ENCODE data around the gene TLK1.

Gene TLK1

DNA sequence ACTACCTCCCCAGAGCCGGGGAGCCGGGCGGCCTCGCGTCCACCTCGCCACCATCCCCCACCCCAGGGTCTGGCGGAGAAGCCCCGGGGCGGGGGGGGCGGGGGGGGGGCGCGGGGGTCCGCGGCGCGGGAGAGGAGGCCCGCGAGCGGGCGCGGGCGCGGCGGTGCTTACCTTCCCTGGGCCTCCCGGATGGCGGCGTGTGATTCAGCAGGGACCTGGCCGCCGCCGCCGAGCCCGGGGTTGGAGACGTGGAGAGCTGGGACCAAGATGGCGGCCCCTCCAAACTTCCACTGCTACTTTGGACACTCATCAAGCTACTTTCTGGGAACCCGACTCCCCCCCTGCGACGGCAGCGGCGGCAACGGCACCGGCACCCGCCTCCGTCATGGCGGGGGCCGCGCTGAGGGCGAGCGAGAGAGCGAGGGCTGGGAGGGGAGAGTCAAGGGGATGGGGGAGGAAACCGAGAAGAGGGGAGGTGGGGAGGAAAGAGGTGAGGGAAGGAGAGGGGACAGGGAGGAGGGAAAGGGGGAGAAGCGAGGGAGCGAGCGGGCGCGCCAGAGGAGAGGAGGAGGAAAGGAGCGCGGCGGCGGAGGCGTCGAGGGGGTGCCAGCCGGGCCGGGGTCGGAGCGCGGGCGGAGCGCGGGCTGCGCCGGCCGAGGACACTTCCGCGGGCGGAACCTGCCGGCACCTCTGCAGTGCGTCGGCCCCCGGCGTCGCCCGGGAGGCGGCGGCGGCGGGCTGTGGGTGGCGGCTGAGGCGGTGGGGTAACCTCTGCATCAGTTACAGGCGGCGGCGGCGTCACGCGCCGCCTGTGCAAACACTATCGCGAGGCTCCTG is at the start of gene TLK1:
TLK1 (minus strand) TSS at position 775 of the 837 bp plus-strand sequence; CDS start at position 310, 465 bp downstream.
- DNase-seq (ENCODE audit: low spot score): peak; percentile 72

DNA sequence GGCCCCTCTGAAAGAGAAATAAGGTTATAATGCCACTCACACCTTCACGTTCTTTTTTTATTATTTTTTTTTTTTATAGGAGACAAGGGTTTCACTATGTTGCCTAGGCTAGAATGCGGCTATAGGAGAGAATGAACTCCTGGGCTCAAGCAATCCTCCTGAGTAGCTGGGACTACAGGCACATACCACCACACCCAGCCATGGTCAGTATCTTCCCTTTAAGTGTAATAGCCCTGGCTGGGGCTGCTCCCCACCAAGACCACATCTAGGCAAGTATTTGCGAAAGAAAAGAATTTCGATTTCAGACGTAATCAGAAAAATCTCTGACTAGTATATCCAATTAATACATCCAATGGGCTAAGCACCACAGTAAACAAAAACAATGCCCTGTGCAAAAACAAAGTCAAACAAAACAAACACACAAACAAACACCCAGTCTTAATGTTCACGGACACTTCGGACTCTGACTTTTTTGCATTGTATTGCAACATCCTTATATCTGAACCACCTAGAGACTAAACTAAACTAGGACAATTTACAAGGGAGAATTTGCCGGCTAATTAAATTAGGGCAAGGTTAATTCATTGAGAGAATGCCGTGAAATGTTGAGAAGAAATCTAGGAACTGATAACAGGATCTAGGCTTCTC is 49.6 kb upstream of the TLK1 start:
- DNase-seq (ENCODE audit: low spot score): no peak

DNA sequence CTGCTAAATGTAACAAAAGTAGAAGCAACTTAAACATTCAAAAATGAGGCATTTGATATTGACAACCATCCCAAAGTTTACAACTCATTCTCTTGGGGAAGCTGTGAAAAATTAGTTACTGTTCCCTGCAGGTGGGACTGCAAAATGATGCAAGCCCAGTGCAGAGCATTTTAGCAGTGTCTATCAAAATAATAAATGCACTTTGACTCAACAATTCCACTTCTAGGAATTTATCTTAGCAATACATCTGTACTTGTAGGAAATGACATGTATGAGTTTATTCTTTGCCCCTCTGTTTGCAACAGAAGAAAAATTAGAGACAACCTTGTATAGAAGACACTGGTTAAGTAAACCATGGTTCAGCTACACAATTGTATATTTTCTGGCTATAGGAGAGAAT is 48.0 kb upstream of the TLK1 start:
- no peak for DNase-seq (ENCODE audit: low spot score)

DNA sequence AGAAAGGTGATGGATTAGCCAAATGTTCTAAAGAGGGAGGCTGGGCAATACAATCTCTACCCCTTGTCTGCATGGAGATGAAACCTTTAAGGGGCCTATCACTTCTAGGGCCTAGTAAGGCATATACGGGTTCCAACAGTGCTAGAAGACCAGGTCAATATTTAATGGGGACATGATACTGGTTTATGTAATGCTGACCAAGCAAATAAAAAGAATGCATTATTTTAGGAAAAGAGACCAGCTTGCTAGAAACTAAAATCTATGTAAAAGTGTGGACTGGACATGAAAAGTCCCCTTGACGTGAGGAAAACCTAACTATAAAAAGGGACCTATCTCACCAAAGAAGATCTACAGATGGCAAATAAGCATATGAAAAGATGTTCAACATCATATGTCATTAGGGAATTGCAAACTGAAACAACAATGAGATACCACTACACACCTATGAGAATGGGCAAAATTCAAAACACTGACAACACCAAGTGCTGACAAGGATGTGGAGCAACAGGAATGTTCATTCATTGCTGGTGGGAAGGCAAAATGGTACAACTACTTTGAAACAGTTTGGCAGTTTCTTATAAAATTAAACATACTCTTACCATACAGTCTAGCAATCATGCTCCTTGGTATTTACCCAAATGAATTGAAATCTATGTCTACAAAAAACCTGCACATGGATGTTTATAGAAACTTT is 45.9 kb upstream of the TLK1 start:
- no peak for DNase-seq (ENCODE audit: low spot score)

DNA sequence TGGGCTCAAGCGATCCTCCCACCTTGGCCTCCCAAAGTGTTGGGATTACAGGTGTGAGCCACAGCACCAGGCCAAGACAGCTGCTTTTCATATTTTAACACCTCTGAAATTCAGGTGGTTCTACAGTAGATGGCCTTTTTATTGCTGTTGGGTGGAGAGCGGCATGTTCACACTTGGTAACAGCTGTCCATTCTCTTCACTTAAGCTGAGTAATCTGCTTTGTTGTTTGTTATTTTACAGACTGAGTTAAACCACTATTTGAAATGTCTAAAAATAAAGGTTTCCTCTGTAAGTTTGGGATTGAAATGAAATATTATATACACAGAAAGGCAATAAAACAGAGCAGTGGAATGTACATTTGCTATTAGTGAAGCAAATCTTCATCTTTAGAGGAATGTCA is 44.9 kb upstream of the TLK1 start:
- no peak for DNase-seq (ENCODE audit: low spot score)

DNA sequence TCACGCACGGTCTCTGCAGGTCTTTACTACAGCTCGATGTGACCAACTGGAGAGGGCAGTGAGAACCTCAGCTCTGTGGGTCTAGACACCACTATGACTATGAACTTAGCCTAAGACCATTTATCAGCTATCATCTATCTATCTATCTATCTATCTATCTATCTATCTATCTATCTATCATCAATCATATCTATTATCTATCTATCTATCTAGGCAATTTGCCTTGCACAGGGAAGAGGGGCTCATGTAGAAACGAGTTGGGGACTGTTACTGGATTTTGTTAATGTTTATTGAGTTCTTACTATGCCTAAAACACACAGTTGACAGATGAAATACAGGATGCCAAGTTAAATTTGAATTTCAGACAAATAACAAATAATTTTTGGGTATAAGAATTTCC is 41.1 kb upstream of the TLK1 start:
- no peak for DNase-seq (ENCODE audit: low spot score)

DNA sequence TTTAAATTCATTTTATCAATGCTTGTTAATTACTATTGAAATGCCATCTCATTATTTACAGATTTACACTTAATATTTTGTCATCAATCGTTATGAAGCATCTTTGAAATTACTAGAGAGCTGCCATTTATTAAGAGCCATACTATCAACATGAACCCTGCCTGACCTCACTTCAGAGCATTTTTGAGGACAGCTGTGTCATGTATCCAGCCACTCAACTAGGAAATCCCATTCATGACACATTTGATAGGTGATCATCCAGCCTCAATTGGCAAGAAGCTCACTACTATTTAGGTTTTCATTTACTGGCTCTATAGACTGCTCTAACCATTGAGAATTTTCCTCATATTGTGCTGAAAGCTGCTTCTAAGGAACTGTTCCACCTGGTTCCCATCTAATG is 40.6 kb upstream of the TLK1 start:
- no peak for DNase-seq (ENCODE audit: low spot score)

DNA sequence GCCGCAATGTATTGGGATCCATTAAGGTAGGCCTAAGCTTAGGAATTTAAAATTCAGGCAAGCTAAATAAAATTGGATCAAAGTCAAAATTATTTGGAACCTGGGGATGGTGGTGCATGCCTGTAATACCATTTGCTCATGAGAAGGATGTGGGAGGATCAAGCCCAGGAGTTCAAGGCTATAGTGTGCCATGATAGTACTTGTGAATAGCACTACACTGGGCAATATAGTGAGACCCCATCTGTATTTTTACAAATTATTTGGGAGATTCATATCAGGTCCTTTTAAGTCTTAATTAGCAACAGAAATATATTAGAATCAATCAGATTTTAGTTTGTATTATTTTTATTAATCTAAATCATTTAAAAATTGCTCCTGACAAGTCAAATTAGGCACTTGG is 39.8 kb upstream of the TLK1 start:
- DNase-seq (ENCODE audit: low spot score): no peak

DNA sequence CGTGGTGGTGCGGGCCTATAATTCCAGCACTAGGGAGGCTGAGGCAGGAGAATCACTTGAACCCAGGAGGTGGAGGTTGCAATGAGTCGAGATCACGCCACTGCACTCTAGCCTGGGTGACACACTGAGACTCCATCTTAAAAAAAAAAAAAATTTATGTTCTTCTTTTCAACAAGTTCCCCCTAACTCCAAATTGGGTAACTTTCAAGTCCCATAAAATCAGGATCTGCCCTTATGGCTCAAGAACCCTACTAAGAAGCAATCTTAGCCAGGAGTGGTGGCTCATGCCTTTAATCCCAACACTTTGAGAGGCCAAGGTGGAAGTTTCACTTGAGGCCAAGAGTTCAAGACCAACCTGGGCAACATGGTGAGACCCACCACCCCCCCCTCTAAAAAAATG is 30.3 kb upstream of the TLK1 start:
- DNase-seq (ENCODE audit: low spot score): no peak

DNA sequence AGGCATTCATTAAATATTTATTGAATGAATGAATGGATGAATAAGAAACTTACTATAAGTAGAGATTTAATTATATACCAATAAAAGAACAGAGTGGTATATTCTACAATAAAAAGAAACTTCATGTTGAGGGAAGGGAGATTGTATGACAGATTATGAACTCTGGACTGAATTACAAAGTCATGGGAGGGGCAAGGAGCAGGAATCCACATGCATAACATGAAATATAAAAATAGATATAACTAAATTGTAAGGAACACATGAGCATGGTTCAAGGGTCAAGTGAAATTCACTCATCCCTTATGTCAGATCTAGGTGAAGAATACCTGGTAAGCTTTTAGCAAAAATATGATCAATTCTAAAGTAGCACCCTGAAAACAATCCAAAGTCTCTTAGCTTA is 27.1 kb upstream of the TLK1 start:
- no peak for DNase-seq (ENCODE audit: low spot score)

DNA sequence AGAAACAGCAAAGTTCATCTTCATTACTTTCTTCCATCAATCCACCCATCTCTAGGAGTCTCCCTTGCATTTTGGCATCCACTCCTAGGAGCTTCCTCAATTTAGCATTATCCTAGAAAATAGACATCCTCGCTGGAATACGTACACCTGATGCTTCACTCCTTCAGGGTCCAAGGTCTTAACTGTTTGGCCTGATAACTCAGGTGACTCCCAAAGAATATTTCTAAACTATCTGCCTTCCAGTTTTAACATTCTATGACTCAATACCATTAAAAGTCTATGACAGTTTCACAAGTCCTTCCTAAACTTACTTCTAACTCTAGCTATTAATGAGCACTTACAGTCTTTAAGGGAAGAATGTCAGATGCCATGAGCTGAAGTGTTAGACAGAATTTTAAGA is 26.5 kb upstream of the TLK1 start:
- DNase-seq (ENCODE audit: low spot score): no peak

DNA sequence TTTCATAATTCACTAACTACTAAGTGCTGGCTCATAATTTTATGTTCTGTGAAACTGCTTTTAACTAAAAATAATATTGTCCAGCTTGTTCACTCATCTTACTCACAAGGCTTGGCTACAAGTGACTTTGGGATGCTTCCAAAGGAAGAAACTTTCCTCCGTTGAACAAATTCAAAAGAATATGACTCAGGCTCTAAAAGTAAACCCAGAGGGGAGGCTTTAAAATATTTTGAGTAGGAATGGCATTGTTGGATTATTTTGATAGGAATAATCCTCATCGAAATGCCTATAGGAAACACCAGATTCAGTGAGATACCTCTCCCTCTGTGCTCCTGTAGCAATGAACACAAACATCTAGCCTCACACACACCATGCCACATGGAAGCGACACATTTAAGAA is 25.2 kb upstream of the TLK1 start:
- no peak for DNase-seq (ENCODE audit: low spot score)

DNA sequence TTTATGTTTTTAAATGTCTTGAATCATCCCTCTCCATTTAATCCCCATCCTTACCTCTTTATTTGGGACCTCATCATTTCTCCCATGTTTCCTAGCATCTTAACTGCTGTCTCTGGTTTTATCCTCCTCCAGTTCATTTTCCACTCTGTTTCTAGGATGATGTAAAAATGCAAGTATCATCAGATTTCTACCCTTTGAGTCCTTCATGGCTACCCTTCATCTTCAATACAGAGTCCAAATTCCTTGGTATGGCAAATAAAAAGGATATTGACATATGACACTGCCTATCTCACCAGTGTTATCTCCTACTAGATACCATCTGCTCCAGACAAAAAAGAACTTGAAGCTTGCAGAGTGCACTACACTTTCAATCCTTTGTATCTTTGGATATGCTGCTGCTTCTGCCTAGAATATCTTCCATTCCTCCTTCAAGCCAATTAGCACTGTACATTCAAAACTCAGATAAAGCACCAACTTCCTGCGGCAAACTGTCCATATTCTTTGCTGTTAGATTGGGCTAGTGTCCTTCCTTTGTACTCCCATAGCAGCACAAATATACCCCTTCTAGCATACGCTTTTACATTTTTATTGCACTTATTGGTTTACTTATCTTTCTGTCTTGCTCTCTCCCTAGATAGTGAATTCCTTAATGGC is 24.6 kb upstream of the TLK1 start:
- DNase-seq (ENCODE audit: low spot score): no peak

DNA sequence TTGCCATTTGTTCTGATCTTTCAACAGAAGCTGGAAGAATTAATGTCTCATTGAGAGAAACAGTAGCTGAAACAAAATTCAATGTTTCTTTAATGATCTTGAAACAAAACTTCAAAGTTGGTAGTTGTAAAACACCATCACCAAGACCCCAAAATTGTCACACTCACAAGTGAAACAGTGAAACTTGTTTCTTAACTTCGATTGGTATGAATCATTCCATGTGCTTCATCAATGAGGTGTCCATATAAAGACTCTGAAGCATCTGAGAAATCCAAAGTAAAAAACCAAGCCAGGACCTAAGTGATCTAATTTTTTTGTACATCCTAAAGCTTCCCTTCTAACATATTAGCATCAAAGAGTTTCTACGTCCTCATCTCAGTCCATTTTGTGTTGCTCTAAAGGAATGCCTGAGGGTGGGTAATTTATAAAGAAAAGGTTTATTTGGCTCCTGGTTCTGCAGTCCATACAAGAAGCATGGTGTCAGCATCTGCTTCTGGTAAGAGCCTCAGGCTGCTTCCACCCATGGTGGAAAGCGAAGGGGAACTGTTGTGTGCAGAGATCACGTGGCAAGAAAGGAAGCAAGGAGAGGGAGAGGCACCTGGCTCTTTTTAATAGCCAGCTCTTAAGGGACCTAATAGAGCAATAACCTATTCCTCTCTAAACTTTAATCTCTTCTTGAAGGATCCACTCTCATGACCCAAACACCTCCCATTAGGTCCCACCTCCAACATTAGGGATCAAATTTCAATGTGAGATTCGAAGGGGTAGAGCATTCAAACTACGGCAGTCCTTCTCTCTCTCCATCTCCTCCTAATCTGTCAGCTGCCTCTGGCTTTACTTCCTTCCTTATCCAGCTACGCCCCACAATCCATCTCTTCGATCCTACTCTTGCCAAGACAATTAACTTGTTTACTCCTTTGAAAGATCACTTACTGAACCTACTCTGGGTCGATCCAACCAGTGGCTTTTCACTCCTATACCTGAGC is 20.7 kb upstream of the TLK1 start:
- DNase-seq (ENCODE audit: low spot score): no peak

DNA sequence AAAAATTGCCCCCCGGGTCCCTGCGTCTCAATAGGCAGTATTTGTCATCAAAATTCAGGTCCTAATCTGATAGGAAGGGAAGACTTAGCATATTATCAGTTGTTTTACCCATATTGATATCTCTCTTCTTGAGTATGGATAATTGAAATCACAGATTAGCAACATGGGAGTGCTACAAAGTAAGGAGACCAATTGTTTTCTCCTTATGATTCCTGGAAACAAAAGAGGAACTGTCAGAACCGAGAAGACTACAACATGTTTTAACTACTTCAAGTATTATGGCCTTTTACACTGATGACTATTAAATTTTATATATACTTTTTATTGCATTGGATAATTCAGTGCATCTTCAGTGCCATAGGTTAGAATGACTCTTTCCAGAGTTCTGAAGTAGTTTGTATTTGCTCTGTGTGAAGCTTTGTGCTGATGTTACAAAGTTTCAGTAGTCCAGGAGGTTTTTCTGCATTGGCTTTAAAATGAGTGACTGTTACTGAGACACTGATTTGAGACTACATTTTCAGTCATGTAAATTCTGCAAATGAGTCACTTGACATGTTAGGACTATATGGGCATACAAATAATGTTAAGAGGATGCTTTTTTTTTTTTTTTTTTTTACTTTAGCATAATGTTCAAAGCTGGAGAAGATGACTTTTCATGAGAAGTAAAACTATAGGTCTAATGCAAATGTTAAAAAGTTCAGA is 19.7 kb upstream of the TLK1 start:
- no peak for DNase-seq (ENCODE audit: low spot score)

DNA sequence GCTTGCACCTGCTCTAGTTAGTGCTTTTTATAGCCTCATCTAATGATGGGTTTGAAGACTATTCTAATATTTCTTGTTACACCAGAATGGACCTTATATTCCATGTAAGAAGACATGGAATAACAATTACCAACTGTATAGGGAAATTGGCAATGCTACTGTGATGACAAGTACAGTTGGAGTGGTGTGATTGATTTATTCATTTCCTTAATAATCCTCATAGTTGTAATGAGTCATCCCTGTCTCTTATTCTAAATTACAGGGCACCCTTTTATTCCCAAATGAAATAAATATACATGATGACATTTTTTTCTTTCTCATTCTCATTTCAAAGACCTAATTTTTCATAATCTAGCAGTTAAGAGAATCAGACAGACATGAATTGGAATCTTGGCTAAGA is 18.3 kb upstream of the TLK1 start:
- no peak for DNase-seq (ENCODE audit: low spot score)

DNA sequence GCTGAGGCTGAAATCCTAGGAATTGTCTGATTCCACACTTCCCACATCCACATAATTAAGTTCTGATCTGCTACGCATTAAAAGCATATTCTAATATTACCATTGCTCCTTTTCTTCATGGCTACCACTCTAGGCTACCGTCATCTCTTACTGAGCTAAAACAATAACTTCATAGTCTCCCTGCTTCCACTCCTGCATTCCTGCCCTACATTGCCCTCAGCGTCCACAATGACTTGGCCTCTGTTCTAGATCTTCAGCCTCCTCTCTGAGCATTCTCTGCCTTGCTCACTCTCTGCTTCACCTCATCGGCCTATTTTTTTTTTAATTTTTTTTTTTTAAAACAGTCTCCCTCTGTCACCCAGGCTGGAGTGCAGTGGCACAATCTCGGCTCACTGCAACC is 15.8 kb upstream of the TLK1 start:
- no peak for DNase-seq (ENCODE audit: low spot score)

DNA sequence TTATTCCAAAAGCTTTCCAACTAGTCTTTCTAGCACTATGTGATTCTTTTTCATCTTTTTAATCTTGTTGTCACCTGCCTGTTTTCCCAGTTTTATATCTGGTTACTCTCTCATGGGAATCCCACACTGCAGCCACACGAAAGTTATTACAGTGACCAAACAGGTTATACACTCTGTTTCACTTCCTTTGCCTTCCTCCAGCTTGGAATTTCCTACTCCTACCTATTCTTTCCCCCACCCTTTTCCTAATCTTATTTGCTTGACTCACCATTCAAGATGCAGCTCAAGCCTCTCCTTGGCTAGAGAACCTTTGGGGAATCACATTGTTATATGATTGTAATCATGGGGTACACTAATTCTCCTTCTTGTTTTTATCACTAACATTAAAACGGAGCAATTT is 13.4 kb upstream of the TLK1 start:
- peak; percentile 49 for DNase-seq (ENCODE audit: low spot score)

DNA sequence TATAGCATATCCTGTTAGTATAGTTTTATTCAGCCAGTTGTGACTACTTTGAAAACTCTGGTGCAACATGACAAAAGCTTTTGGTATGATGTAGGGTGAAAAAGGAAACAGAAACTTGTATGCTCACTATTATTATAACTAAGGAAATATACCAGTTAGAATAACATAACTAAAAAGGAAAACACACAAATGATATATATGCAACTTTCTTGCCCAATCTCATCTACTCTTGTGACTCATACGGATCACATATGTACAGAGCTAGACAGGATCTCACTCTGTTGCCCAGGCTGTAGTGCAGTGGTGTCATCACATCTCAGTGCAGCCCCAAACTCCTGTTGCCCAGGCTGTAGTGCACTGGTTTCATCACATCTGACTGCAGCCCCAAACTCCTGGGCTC is 12.4 kb upstream of the TLK1 start:
- no peak for DNase-seq (ENCODE audit: low spot score)

DNA sequence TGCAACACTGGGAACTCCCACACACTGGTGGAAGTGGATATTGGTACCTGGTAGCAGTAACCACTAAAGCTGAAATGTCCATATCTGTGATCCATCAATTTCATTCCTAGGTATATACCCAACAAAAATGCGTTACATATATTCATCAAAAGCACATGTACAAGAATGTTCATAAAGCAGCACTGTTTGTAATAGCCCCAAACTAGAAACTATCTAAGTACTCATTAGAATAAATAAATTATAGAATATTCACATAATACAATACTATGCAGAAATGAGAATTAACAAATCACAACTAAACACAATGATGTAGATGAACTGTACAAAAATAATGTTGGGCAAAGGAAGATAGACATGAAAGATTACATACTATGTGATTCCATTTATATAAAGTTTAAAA is 11.1 kb upstream of the TLK1 start:
- no peak for DNase-seq (ENCODE audit: low spot score)

DNA sequence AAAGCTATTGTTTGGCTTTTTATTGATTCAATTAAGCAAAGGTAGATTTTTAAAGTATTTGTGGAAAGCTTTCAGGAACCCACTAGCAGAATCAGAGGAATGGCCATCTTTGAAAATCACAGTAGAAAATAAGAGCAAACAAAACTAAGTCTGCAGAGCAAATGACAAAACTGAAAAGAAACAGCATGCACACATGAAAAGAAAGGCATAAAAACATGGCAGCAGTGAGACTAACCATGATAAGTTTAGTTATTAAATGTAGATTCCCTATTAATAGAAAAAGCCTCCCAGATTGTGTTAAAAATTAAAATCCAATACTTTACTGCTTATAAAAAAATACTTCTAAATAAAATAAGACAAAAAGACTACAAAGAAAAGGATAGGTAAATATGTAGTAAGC is 9.1 kb upstream of the TLK1 start:
- DNase-seq (ENCODE audit: low spot score): no peak

Measured in kidney tubule cell (primary cell).